Nucleus accumbens (tissue), 56 donors: ENCODE data around the gene USHBP1.

Experiments used
- DNase-seq, 56 donors: peaks; one replicate each; lab custom pipeline; 2025; lab: John Stamatoyannopoulos, UW

Gene USHBP1

DNA sequence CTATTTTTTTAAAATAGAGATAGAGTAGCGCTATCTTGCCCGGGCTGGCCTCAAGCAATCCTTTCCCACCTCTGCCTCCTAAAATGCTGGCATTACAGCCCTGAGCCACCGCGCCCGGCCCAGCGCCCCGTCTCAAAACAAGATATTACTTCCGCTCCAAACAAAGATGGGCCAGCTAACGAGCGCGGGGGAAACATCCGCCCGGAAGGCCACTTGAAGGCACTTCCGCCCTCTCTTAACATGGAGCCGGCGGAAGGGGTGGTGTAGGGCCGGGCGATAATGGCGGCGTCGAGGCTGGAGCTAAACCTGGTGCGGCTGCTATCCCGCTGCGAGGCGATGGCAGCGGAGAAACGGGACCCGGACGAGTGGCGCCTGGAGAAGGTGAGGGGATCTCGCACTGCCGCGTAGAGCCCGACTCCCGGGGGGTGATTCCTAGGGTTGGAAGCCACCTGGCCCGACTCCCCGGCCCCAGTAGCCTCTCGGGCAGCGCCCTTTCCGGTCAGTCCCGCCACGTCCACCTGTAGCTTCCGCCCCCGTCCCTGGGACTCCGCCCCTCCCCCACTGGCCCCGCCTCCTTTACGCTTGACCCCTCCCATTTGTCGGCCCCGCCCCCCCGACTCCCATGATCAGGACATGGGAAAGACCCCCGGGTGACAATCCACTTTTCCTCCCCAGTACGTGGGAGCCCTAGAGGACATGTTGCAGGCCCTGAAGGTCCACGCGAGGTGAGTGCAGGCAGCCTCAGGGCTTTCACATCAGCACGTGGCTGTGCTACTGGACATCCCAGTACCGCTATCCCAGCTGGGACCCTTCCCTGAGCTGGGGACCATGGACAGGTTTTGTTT lies 49.2 kb downstream of the USHBP1 start, which contains the start of gene USE1:
USE1 (plus strand) TSS at position 231 of the 845 bp plus-strand sequence; CDS start at position 280, 49 bp downstream.
- peak; percentile 52 to 95 (median 85) for DNase-seq

GRCh38 chr19:17214508-17215126 lies 49.9 kb downstream of the USHBP1 start:
- peak in 6 of 56 donors; percentile 15 to 53 (median 30) for DNase-seq

GRCh38 chr19:17213334-17213733 lies 51.2 kb downstream of the USHBP1 start:
- no peak for DNase-seq

DNA sequence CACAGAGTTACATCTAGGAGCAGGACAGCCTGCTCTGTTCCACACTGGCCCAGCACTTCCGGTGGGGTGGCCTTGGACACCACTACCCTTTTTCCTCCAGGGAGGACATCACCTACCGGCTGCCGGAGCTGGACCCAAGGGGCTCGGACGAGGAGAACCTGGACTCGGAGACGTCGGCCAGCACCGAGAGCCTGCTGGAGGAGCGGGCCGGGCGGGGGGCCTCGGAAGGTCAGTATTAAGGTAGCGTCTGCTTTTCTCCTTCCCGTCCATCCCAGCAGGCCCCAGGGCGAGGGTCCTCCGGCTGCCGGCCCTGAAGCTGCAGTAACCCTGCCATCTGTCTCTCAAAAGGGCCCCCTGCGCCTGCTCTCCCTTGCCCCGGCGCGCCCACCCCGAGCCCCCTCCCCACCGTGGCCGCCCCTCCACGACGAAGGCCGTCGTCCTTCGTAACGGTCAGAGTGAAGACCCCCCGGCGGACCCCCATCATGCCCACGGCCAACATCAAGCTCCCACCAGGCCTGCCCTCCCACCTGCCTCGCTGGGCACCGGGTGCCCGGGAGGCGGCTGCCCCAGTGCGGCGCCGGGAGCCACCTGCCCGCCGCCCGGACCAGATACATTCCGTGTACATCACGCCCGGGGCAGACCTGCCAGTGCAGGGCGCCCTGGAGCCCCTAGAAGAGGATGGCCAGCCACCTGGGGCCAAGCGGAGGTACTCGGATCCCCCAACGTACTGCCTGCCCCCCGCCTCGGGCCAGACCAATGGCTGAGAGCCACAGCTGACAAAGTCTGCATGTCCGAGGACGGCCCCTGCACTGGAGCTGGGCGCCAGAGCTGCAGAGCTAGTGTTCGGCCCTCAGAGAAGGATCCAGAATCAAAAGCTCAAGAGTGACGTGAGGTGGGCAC lies 52.7 kb downstream of the USHBP1 start:
- no peak for DNase-seq

DNA sequence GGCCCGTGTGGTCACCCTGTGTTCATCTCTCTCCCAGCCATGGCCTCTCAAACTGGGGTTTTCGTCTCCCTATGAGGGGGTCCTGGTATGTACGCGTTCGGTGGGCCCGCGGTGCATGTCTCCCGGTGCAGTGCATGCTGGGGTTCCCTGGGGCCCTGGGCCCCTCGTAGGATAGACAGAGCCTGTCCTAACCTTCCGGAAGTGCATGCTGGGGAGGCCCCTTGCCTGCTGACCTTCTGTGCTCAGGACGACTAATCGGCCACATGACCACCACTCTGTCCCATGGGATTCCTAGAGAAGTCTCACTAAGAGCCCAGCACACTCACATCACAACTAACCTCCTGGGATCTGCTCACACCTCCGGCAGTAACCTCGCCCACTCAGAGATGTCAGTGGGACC lies 54.2 kb downstream of the USHBP1 start:
- DNase-seq, result no peak

DNA sequence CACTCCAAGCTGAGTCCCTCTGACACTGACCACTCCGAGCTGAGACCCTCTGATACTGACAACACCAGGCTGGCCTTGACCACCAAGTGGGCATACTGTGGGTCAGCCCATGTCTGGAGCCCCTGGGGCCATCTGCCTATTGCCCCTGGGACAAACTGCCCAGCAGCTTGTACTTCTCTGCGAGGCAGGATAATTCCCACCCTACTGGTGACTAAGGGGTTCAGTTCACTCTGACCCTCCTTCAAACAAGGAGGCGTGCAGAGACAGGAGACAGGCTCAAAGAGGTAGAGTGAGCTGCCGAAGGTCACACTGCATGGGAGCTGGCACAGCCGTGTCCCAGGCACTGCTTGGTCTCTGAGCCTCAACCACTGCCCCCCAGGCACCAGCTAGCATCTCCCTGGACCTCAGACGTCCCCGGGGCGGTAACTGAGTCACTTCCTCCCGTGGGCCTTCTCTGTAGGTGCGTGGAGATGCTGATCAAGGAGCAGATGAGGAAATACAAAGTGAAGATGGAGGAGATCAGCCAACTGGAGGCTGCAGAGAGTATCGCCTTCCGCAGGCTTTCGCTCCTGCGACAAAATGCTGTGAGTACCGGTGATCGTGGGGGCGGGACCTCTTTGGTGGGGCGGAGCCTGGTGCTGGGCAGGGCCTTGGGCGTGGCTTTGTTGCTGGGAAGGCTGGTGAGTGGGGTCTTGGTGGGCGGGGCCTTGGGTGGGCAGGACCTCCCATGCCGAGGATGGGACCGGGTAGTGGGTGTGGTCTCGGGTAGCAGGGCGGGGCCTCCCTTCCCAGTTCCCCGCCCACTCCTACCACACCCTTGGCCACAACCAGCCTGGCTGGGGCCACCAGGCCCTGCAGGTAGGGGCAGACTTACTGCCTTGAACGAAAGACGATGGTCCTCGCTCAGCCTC lies 55.2 kb downstream of the USHBP1 start:
- peak in 1 of 56 donors; percentile 37 for DNase-seq

GRCh38 chr19:17206736-17207581 lies 57.6 kb downstream of the USHBP1 start:
- DNase-seq, result no peak

GRCh38 chr19:17205237-17206140 lies 59.1 kb downstream of the USHBP1 start:
- peak in 28 of 56 donors; percentile 1 to 65 (median 17) for DNase-seq

- no peak for DNase-seq
These were observed 61.8 kb downstream of the USHBP1 start for GRCh38 chr19:17202713-17203112.

DNA sequence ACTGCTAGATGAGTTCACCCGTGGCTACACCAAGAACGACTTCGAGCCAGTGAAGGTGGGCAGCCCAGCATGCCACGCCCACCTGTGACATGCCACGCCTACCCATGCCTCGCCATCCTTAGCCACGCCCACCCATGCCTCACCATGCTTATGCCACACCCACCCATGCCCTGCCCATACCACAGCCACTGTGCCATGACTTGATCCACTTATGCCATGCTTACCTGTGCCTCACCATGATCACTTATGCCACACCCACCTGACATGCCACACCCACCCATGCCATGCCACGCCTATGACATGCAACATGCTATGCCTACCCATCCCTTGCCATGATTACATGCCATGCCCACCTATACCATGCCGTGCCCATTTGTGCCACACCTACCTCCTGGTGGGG lies 62.3 kb downstream of the USHBP1 start:
- DNase-seq, result no peak

DNA sequence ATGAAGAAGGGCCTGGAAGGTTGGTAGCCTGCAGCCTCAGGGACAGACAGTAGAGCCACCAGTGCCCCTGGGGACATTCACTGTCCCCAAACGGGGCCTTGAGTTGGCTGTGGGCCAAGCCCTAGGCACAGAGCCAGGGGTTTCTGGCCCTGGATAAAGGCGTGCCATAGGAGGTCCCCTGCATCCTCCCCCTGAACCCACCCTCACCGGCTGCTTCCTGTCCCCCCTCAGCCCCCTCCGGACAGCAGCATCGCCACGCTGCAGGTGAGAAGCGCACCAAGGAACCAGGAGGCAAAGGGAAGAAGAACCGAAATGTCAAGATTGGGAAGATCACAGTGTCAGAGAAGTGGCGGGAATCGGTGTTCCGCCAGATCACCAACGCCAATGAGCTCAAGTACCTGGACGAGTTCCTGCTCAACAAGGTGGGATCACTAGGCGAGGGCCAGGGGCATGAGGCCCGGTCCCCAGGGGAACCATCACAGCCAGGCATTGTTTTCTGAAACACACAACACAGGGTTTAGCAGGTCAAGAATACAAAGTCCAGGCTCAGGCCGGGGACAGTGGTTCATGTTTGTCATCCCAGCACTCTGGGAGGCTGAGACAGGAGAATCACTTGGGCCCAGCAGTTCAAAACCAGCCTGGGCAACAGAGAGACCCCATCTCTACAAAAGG lies 64.0 kb downstream of the USHBP1 start:
- no peak for DNase-seq
